AG10803 (cell line): Measurements from ENCODE around the gene SLC22A15.
"Not testable (repeated sequence)": the region's sequence is repeated elsewhere in the genome, so short reads cannot be mapped to it uniquely, and the experiment has no call there.

Source experiments
- DNase-seq: peaks from one replicate; pipeline ENCODE4 v3.0.0; 2010; ENCODE audit warnings: low read depth
- H3K4me3 ChIP-seq: 2 replicates; pipeline ENCODE4 v1.5.1; 2011; ENCODE audit warnings: mild to moderate bottlenecking, low read length, control low read depth
- CTCF ChIP-seq: conservative IDR thresholded peaks from 2 replicates; pipeline ENCODE4 v1.5.1; 2011; ENCODE audit warnings: mild to moderate bottlenecking, low read length, control low read depth, inconsistent platforms

Gene SLC22A15

GRCh38 chr1:116033322-116033721 lies 57.0 kb downstream of the SLC22A15 start:
- no peak for DNase-seq
- TF ChIP-seq CTCF, result no peak
- H3K4me3 ChIP-seq, result no peak overlapping the region

DNA sequence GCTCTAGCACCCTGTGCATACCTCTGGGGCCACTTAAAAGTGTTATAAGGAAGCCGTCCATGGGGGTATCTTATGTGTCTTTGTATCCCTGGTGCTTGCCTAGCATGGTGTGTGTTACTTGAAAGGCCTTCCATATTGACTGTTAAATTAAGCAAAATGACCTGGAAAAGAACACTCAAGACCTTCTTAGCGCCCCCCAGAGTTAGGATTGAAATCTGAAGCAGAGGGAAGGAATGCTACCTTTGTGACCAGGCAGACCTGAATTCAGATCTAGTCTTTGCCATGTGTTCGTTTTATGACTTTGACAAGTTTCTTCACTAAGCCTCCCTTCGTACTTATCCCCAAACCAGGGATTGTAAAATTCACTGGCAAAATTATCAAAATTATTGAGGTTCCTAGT lies 59.9 kb downstream of the SLC22A15 start:
- DNase-seq, result no peak
- no peak for TF ChIP-seq CTCF
- no peak overlapping the region for H3K4me3 ChIP-seq

GRCh38 chr1:116038679-116039078 lies 62.4 kb downstream of the SLC22A15 start:
- H3K4me3 ChIP-seq, result no peak overlapping the region
- no peak for TF ChIP-seq CTCF
- no peak for DNase-seq

DNA sequence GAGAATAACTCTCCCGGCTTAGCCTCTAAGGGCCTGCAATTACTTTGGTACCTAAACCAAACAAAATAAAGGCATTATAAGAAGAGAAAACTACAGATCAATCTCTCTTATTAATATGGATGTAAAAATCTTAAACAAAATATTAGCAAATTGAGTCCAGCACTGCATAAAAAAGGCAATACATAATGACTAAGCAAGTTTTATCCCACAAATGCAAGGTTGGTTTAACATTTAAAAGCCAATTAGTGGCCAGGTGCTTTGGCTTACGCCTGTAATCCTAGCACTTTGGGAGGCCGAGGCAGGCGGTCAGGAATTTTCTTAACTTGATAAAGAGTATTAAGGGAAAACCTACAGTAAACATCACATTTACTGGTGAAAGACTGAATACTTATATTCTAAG lies 67.8 kb downstream of the SLC22A15 start:
- no peak overlapping the region for H3K4me3 ChIP-seq
- TF ChIP-seq CTCF, result no peak
- DNase-seq, result no peak

- not testable (repeated sequence) for DNase-seq
These were observed 70.6 kb downstream of the SLC22A15 start for GRCh38 chr1:116046933-116047332.

DNA sequence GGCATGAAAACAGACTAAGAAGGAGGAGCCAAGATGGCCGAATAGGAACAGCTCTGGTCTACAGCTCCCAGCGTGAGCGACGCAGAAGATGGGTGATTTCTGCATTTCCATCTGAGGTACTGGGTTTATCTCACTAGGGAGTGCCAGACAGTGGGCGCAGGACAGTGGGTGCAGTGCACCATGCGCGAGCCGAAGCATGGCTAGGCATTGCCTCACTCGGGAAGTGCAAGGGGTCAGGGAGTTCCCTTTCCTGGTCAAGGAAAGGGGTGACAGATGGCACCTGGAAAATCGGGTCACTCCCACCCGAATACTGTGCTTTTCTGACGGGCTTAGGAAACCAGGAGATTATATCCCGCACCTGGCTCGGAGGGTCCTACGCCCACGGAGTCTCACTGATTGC lies 75.6 kb downstream of the SLC22A15 start:
- DNase-seq, H3K4me3 ChIP-seq: not testable (repeated sequence)

More at GRCh38 chr1:116046933-116047332, 70.6 kb downstream of the SLC22A15 start:
- not testable (repeated sequence) for H3K4me3 ChIP-seq

DNA sequence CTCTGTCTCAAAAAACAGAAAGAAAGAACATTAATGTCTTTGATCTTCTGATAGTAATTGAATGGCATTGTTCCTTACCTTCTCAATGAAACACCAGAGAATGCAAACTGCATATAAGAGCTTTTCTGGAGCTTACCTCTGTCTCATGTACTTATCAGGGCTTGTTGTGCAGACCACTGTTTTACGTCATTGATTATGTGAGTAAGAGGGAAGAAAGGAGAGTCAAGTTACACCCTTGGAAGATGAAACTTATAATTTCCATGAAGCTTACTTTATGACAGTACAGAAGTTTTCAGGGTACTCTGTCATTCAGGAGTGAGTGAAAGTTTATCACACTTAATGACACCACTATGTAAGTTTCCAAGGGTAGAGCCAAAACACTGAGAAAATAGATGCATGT lies 85.9 kb downstream of the SLC22A15 start:
- no peak overlapping the region for H3K4me3 ChIP-seq
- DNase-seq, result no peak
- no peak for TF ChIP-seq CTCF

- DNase-seq, result peak; percentile 76
- TF ChIP-seq CTCF, result no peak
- no peak overlapping the region for H3K4me3 ChIP-seq
These were observed 88.3 kb downstream of the SLC22A15 start for GRCh38 chr1:116064616-116065015.
